Kidney capillary endothelial cell (primary cell): ENCODE measurements around the gene ISG15.

ENCODE experiments used
- DNase-seq: peaks from one replicate; pipeline ENCODE4 v3.0.0-alpha.2; 2018; ENCODE audit warnings: low spot score

The ISG15 gene

GRCh38 chr1:1061682-1062345 lies 48.5 kb downstream of the ISG15 start:
- no peak for DNase-seq

DNA sequence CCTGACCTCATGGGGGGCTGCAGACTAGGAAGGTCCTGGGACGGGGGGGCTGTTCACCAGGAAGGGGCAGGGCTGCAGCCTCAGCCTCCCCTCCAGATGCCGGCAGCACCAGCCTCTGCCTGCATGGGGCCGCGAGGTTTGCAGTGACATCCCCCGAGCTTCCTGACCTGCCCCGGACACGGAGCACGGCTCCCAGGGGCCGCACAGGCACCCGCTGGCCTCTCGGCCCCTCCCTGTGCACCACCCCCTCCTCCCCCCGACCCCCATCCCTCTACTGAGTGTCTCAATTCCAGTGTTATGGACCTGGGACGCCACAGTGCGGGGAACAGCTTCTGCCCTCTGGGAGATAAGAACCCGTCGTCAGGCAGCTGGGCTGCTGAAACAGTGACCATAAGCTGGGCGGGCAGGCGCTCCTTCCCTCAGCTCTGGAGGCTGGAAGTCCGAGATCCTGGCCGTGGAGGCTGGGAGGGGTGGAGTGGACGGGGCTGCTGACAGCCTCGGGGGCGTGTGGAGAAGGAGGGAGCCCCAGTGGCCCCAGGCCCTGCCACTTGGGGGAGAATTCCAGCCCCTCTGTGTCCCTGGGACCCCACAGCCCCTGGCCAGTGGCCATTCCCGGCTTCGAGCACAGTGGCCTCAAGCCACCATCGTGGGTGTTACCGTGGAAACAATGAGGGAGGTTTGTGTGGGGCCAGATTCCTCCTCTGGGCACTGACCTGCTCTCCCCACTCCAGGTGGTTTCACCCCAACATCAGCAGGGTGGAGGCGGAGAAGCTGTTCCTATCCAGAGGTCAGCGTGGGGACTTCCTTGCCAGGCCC lies 49.3 kb downstream of the ISG15 start:
- no peak for DNase-seq

DNA sequence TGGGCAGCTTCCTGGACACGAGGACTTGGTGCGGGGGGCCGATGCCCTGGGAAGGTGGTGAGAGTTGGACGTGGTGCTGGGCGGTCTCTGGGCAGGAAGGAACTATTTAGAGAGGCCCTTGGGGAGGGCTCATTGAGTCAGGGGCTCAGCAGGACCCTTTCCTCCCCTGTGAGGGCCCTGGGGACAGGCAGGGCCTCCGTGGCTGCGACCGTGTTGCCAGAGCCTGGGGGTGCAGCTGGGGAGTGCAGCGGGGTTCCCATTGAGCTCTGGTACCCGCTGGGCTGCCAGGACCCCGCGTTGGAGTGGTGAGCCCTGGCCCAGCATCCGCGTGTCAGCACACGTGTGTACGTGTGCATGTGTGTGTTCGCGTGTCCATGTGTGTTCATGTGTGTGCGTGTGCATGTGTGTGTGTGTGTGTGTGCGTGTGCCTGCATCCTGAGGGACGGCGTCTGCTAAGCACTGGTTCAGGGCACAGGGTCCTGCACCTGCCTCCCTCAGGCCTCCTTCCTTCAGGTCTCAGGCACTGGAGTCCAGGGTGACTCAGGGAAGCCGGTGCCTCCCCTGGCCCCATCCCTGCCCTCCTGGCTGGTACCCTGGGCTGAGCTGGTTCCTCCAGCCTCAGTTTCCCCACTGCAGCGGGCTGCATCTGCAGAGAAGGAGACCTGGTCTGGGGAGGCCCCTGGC lies 50.1 kb downstream of the ISG15 start:
- DNase-seq: no peak
